ENCODE measurements around the gene SF3B3.

DNA sequence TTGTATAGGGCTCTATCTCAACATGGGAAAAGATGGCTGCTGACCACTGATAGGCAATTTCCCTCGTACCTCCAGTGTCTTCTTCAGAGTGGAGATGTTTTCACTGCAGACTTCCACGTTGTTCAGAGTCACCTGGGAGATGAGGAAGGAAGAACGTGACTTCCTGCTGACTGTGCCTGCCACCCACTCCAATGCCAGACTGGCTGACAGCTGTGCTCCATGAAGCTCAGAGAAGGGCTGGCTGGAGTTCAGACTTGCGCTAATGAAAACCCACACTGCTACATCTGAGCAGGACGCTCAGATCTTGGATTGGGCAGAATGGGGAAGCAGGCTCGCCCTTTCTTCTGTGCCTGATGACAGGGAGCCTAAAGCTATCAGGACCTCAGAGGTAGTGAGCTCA is 33.4 kb upstream of the SF3B3 start:
- TF ChIP-seq GATA2 (IDR thresholded peaks at IDR 0.05; ENCODE audit: low read depth, low read length) = no peak
- no peak for TF ChIP-seq GATA3 (IDR thresholded peaks at IDR 0.05; ENCODE audit: low read depth, low read length)

All from SH-SY5Y (cell line).